Neural crest cell (in vitro differentiated cells): ENCODE measurements around the gene THEMIS. TPM values are rescaled to one million over a fixed set of nuclear protein-coding genes. Genes with fewer than 3 reads are reported as not detected.
"Not testable (repeated sequence)": the region's sequence is repeated elsewhere in the genome, so short reads cannot be mapped to it uniquely, and the experiment has no call there.

ENCODE experiments used
- DNase-seq: peaks from one replicate; pipeline ENCODE4 v3.0.0; 2021; ENCODE audit warnings: low read depth, mixed read lengths, low spot score
- H3K27ac Mint-ChIP-seq: one replicate; pipeline ENCODE4 v1.8.0; 2021; ENCODE audit warnings: mild to moderate bottlenecking, mixed read lengths; ENCODE audit not compliant: unreplicated experiment
- H3K27me3 Mint-ChIP-seq: 2 replicates; pipeline ENCODE4 v1.8.0; 2021; ENCODE audit warnings: low read depth, mild to moderate bottlenecking, mixed read lengths
- H3K36me3 Mint-ChIP-seq: 2 replicates; pipeline ENCODE4 v1.8.0; 2021; ENCODE audit warnings: low read depth, mild to moderate bottlenecking, mixed read lengths
- H3K4me1 Mint-ChIP-seq: 2 replicates; pipeline ENCODE4 v1.8.0; 2021; ENCODE audit warnings: mixed read lengths
- H3K4me3 Mint-ChIP-seq: one replicate; pipeline ENCODE4 v1.8.0; 2021; ENCODE audit warnings: mild to moderate bottlenecking, mixed read lengths
- H3K9me3 Mint-ChIP-seq: 2 replicates; pipeline ENCODE4 v1.8.0; 2021; ENCODE audit warnings: mixed read lengths
- total RNA-seq: library from RNA; stranded (reverse); gene quantifications from 2 replicates; pipeline ENCODE4 v1.2.1, GENCODE V29; 2021
- TF ChIP-seq, protein P1 (sequence below): fragments of 200-600 bp; sonication (generic); conservative IDR thresholded peaks from 2 replicates; pipeline ENCODE4 v1.5.0; 2021; ENCODE audit warnings: antibody characterized with exemption, mild to moderate bottlenecking

THEMIS gene
- total RNA-seq, 1 donor from 2014 or later, result not detected

DNA sequence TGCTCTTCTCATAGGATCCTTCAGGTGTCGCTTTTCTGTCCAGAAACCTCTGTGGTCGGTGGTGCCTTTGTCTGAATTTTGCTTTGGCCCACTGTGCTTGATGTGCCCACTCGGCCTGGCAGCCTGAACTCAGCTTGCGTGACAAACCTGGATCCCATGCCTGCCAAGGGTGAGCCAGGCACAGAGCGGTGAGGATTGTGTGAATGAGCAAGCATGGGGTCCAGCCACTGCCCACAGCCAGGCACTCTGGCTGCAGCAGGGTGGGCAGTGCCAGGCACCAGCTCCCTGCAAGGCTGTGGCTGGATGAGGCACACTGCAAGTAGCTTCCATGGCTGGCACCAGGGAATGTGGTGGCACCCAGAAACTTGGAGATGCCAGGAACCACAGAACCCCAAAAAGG, 110.3 kb downstream of the THEMIS start:
- H3K27ac Mint-ChIP-seq, result no peak overlapping the region
- no peaks in the 10 kb centered on the region for H3K9me3 Mint-ChIP-seq
- TF ChIP-seq, protein P1, sequence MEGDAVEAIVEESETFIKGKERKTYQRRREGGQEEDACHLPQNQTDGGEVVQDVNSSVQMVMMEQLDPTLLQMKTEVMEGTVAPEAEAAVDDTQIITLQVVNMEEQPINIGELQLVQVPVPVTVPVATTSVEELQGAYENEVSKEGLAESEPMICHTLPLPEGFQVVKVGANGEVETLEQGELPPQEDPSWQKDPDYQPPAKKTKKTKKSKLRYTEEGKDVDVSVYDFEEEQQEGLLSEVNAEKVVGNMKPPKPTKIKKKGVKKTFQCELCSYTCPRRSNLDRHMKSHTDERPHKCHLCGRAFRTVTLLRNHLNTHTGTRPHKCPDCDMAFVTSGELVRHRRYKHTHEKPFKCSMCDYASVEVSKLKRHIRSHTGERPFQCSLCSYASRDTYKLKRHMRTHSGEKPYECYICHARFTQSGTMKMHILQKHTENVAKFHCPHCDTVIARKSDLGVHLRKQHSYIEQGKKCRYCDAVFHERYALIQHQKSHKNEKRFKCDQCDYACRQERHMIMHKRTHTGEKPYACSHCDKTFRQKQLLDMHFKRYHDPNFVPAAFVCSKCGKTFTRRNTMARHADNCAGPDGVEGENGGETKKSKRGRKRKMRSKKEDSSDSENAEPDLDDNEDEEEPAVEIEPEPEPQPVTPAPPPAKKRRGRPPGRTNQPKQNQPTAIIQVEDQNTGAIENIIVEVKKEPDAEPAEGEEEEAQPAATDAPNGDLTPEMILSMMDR, result no peak
- H3K36me3 Mint-ChIP-seq, result no peaks in the 10 kb centered on the region
- no peaks in the 10 kb centered on the region for H3K4me1 Mint-ChIP-seq
- DNase-seq, result no peak
- H3K27me3 Mint-ChIP-seq, result no peaks in the 10 kb centered on the region
- no peak overlapping the region for H3K4me3 Mint-ChIP-seq

DNA sequence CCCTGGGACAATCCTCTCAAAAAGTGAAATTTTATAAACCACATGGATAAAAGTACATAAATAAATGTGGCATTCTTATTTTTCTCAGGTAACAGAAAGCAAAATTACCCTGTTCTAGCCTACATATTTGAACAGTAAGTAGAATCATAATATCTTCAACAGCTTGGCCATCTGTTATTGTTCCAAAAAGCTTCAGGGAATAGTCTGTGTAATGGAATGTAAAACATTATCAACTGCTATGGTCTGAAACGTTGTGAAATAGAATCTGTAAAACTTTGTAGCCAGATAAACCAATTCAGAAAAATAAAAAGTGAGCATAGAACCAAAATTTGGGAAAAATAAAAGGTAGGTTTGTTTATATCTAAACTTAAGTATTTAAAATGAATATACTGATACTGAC, 114.7 kb downstream of the THEMIS start:
- Mint-ChIP-seq H3K27me3 (no peaks in the 10 kb centered on the region), H3K4me1 (no peaks in the 10 kb centered on the region), H3K36me3 (no peaks in the 10 kb centered on the region), H3K27ac (no peak overlapping the region), H3K4me3 (no peak overlapping the region), H3K9me3 (peaks cover 3% of the 10 kb centered on the region)
- TF ChIP-seq, protein P1, result no peak
- DNase-seq, result no peak

DNA sequence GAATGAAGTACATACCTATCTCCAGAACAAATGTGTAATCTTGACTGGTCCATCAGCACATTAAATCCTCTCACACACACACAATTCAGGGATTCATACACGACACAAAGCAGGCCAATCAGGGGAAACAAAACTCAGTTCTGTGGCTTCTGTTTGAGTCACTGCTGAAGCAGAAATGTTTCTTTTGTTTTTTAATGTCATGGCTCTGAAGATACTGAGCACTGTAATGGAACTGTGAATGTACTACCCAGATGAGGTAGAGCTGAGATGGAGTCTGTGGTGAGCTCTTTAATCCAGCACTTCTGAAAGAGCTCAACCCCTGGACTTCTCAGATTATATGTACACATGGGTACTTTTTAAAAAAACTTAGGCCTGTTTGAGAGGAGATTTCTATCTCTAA, 116.4 kb downstream of the THEMIS start:
- peaks cover 3% of the 10 kb centered on the region for H3K9me3 Mint-ChIP-seq
- H3K27me3 Mint-ChIP-seq, result no peaks in the 10 kb centered on the region
- no peak for DNase-seq
- TF ChIP-seq, protein P1, result no peak
- no peak overlapping the region for H3K27ac Mint-ChIP-seq
- H3K4me3 Mint-ChIP-seq, result no peak overlapping the region
- no peaks in the 10 kb centered on the region for H3K4me1 Mint-ChIP-seq
- no peaks in the 10 kb centered on the region for H3K36me3 Mint-ChIP-seq

DNA sequence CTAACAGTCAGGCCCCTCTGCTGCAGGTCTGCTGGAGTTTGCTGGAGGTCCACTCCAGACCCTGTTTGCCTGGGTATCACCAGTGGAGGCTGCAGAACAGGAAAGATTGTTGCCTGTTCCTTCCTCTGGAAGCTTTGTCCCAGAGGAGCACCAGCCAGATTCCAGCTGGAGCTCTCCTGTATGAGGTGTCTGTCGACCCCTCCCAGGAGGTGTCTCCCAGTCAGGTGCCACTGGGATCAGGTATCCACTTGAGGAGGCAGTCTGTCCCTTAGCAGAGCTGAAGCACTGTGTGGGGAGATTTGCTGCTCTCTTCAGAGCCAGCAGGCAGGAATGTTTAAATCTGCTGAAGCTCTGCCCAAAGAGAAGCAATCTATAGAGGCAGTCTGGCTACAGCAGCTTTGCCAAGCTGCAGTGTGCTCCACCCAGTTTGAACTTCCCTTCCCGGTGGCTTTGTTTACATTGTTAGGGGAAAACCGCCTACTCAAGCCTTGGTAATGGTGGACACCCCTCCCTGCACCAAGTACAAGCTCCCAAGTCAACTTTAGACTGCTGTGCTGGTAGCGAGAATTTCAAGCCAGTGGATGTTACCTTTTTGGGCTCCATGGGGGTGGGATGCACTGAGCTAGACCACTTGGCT, 119.1 kb downstream of the THEMIS start:
- H3K27ac Mint-ChIP-seq, H3K27me3 Mint-ChIP-seq, H3K36me3 Mint-ChIP-seq, H3K4me1 Mint-ChIP-seq, H3K9me3 Mint-ChIP-seq, DNase-seq, H3K4me3 Mint-ChIP-seq: not testable (repeated sequence)

DNA sequence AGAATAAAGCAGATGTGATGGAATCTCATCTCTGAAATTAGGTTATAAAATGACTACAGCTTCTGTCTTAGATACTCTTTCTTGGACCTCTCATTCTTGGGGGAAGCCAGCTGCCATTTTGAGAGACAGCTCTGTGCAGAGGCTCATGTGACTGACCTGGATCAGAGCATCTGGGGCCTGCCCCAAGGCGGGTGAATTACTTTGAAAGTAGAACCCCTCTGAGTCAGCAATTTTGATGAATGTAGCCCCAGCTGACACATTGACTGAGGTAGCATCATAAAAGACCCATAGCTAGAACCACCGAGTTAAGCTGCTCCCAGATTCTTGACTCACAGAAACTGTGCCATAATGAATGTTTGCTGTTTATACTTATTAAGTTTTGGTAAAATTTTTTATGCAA, 124.5 kb downstream of the THEMIS start:
- Mint-ChIP-seq H3K4me1 (no peaks in the 10 kb centered on the region), H3K4me3 (no peak overlapping the region), H3K27ac (no peak overlapping the region), H3K9me3 (no peaks in the 10 kb centered on the region), H3K36me3 (no peaks in the 10 kb centered on the region), H3K27me3 (no peaks in the 10 kb centered on the region)
- TF ChIP-seq, protein P1, result no peak
- no peak for DNase-seq

DNA sequence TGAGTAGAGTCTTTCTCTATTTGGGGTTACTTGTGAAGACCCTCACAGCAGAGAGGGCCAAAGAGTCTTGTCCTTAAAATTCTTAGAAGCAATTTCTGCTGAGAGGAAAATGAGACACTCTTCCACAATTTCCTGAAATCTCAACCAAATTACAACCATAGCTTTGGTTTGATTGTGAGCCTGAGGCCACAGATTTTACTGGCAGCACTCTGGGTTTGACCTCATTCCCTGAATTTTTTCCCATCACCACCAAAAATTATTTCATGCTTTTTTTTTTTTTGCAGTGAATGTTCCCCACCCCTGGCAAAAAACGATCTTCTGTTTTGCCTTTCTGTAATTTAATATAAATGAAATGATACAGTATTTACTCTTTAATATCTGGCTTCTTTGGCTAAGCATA, 125.5 kb downstream of the THEMIS start:
- Mint-ChIP-seq H3K4me3 (no peak overlapping the region), H3K36me3 (no peaks in the 10 kb centered on the region), H3K9me3 (peaks cover 2% of the 10 kb centered on the region), H3K4me1 (no peaks in the 10 kb centered on the region), H3K27me3 (no peaks in the 10 kb centered on the region), H3K27ac (no peak overlapping the region)
- no peak for DNase-seq
- TF ChIP-seq, protein P1, result no peak
